Stimulated activated CD8-positive, alpha-beta memory T cell treated with anti-CD3 and anti-CD28 coated beads, Interleukin-2, amount 100 ng/mL, for 1 hour (primary cell): ENCODE measurements around the gene GRIP1.

ENCODE experiments used
- DNase-seq, 2 donors: peaks; one replicate each; pipeline ENCODE4 v3.0.0-alpha.2; 2020; ENCODE audit warnings: low read depth in 2 of 2

Gene GRIP1

GRCh38 chr12:66456612-66457011 lies 222.3 kb downstream of the GRIP1 start:
- DNase-seq: no peak

- no peak for DNase-seq
Measured at GRCh38 chr12:66453844-66454243, 225.0 kb downstream of the GRIP1 start.

DNA sequence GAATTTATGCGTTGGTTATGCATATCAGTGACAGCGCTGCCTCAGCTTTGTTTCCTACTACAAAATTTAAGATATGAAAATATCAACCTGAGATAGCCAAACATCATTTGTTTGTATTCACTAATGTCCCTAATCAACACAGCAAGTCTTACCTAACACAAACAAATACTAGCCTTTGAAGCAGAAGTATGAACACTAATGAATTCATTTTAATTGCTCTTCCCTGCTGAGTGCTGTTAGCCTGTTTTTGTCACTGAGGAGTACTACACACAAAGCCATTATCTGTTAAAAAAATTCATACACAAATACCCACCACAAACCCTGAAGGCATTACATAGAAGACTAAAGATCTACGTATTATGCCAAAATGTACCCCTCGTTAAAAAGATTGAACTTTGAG lies 225.8 kb downstream of the GRIP1 start:
- no peak for DNase-seq

GRCh38 chr12:66449531-66449930 lies 229.3 kb downstream of the GRIP1 start:
- DNase-seq: no peak

DNA sequence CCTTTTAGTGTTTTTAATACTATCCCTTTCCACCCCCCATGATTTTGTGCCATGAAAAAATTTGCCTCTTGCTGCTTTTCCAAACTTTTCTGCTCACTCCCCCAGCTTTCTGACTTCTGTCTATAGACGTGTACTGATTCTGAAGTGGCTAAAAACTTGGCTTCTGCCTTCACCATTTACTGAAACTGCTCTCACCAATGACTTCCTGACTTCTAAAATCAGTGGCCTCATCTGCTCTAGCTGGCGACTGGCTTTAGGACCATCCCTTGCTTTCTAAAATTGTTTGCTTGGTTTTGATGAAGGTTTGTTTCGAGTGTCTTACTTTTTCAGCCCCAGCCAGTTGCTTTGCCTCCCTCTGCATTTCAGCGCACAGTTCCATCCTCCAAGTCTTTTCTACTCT lies 231.2 kb downstream of the GRIP1 start:
- DNase-seq: no peak

DNA sequence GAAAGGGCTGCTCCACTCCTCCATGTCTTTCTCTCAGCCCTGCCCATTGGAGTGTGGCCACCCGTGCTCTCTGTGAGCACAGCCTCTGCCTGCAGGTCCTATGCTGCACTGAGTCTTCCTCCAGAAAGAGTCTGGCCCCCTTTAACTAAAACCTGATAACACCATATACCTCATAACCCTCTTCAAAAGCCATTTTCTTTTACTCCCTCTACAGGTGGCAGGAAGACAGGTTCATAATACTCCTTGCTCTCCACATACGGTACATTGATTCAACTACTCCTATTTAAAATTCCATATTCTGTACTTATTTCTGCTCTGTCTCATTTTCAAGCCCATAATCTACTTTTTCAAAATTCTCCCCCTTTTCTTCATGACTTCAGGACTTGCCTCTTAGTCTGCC lies 232.6 kb downstream of the GRIP1 start:
- DNase-seq: no peak

DNA sequence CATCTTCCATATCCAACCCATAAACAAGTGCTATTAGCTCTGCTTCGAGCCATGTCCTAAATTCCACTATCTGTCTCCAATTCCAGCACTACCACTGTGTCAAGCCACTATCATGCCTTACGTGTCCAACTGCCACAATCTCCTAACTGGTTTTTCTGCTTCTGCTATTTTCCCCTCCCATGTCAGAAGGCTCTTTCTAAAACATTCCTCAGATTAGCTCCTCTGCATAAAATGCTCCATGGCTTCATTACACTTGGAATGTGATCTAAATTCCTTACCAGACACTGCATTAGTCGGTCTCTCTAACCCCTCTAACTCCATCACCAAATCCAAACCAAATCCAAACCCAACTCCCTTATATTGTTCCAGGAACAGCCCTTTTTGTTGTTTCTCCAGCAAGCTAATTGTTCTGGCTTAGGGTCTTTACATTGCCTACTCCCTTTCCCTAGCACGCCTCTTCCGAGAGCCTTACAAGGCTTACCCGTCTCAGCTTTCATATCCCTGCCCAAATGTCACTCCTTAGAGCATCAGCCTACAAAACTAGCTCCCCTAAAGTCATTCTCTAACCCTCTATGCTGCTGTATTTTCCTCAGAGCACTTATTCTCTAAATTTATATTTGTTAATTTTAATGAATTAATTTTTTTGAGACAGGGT lies 236.8 kb downstream of the GRIP1 start:
- DNase-seq: no peak

DNA sequence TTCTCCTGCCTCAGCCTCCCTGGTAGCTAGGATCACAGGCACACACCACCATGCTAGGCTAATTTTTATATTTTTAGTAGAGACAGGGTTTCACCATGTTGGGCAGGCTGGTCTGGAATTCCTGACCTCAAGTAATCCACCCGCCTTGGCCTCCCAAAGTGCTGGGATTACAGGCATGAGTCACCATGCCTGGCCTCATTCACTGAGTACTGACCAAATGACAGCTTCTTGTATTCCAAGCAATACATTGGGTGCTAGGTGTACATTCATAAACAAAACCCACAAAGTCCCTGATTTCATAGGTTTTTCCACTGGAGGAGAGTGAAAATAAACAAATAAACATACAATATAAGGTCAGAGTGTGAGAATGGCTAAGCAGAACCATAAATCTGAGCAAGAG lies 240.3 kb downstream of the GRIP1 start:
- DNase-seq: no peak

- no peak for DNase-seq
Measured at GRCh38 chr12:66430106-66430505, 248.8 kb downstream of the GRIP1 start.

DNA sequence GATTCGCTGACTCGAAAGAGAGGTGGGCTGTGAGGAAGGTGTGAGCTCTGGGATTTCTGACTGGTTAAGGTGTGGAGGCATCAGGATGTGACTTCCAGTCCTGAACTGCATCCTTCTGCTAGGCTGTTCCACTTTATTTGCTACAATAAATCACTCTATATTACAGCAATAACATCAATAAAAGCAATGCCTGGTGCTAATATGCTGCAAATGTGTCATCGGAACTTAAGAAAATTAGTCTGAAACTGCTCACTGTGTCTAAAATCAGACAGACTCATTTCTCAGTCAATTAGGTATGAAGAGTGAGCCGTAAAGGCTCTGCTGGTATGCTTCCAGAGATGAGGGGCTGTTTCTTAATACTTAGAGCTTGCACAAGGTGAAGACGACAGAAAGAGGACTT lies 250.0 kb downstream of the GRIP1 start:
- DNase-seq: no peak

- DNase-seq: no peak
Measured at GRCh38 chr12:66428261-66428660, 250.6 kb downstream of the GRIP1 start.

- DNase-seq: no peak
Measured at GRCh38 chr12:66426696-66427095, 252.2 kb downstream of the GRIP1 start.

DNA sequence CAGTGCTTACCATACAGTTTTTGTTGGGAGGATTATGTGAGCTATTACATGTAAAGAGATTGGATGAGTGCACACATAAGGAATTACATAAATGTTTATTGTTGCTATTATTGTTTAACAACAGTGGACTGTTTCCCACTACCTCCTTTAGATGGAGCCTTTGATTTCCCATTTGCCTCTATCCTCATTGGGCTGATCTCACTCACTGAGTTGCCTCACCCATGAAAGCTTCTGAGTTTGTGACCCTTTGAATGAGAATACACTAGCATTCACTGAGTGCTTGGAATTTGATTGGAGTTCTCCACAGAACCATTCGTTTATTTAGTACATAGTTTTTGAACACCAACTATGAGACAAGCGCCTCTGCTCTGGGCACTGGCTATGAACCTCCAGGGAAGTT lies 255.6 kb downstream of the GRIP1 start:
- DNase-seq: no peak

DNA sequence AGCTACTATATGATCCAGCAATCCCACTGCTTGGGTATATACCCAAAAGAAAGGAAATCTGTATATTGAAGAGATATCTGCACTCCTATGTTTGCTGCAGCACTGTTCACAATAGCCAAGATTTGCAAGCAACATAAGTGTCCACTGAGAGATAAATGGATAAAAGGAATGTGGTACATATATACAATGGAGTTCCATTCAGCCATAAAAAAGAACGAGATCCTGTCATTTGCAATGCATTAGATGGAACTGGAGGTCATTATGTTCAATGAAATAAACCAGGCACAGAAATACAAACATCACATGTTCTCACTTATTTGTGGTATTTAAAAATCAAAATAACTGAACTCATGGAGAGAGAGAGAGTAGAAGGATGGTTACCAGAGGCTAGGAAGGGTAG lies 260.0 kb downstream of the GRIP1 start:
- DNase-seq: no peak

DNA sequence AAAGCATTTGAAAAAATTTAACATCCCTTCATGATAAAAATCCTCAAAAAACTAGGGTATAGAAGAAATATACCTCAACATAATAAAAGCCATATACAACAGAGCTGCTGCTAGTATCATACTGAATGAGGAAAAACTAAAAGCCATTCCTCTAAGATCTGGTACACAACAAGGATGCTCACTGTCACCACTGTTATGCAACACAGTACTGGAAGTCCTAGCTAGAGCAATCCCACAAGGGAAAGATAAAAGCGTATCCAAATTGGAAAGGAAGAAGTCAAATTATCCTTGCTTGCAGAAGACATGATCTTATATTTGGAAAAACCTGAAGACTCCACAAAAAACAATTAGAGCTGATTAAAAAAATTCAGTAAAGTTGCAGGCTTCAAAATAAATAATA lies 261.7 kb downstream of the GRIP1 start:
- no peak for DNase-seq

GRCh38 chr12:66409195-66409871 lies 269.5 kb downstream of the GRIP1 start:
- no peak for DNase-seq

GRCh38 chr12:66405395-66405794 lies 273.5 kb downstream of the GRIP1 start:
- DNase-seq: no peak

- no peak for DNase-seq
Measured at GRCh38 chr12:66403746-66404145, 275.1 kb downstream of the GRIP1 start.

GRCh38 chr12:66399911-66400306 lies 279.0 kb downstream of the GRIP1 start:
- DNase-seq: no peak

GRCh38 chr12:66398931-66399910 lies 279.7 kb downstream of the GRIP1 start:
- DNase-seq: no peak

DNA sequence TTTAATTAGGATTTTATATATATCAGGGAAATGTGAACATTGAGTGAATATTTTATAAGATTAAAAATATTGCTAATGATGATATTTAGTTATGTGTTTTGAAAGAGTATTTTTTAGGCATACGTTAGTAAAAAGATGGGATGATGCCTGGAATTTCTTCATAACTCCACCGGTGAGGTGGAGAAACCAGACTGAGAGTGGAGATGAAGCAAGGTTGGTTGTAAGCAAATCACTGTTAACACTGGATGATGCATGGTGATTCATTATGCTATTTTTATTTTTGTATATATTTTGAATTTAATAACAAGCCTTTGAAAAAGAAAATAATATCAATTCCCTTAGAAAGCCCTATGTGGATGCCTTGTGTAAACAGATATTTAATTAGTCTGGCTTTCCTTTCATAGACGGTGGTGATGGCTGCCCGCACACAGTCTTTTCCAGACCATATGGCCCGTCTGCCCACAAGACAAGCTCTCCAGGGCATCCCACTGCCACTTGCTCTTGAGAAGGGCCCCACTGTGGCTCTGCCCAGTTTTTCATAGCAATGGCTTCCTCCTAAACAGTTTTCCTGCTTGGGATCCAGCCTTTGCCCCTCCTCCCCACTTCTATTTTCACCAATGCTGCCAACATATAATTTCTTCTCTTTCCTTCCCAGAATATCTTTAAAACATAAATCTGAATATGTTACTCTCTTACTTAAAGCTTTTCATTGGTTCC lies 281.1 kb downstream of the GRIP1 start:
- no peak for DNase-seq

DNA sequence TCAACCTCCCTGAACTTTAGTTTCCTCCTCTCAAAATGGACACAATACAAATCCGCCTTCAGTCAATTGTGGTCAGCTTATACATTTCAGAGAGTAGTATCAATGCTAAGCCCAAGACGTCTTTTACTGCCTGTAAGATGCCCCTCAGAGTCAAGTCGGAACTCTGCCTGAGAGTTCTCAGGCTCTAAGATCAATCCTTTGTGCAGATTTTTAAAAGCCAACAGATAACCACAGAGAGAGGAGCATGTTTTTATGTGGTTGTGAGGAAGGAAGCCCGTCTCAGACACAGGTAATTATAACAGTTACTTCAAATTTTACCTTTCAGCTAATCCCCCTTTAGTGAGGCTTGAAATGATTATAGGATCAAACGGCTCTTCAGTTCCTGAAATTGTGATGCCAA lies 285.0 kb downstream of the GRIP1 start:
- no peak for DNase-seq
